ENCODE measurements around the gene ZCRB1. TPM values are rescaled to one million over a fixed set of nuclear protein-coding genes. Genes with fewer than 3 reads are reported as not detected.

ZCRB1 gene
- total RNA-seq, 1 donor from 2014 or later, result 15.0 TPM

- Histone ChIP-seq H3K4me3 (ENCODE audit: low read depth, low read length) (no peak overlapping the region), H3K27me3 (ENCODE audit: control insufficient read depth, insufficient read depth, low read length) (no peaks in the 10 kb centered on the region), H3K36me3 (ENCODE audit: control insufficient read depth, insufficient read depth, low read length) (no peaks in the 10 kb centered on the region)
- no peak for DNase-seq (ENCODE audit: low read depth)
- TF ChIP-seq, protein P1, sequence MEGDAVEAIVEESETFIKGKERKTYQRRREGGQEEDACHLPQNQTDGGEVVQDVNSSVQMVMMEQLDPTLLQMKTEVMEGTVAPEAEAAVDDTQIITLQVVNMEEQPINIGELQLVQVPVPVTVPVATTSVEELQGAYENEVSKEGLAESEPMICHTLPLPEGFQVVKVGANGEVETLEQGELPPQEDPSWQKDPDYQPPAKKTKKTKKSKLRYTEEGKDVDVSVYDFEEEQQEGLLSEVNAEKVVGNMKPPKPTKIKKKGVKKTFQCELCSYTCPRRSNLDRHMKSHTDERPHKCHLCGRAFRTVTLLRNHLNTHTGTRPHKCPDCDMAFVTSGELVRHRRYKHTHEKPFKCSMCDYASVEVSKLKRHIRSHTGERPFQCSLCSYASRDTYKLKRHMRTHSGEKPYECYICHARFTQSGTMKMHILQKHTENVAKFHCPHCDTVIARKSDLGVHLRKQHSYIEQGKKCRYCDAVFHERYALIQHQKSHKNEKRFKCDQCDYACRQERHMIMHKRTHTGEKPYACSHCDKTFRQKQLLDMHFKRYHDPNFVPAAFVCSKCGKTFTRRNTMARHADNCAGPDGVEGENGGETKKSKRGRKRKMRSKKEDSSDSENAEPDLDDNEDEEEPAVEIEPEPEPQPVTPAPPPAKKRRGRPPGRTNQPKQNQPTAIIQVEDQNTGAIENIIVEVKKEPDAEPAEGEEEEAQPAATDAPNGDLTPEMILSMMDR (IDR thresholded peaks at IDR 0.05; ENCODE audit: insufficient read depth, low read length, severe bottlenecking), result no peak
- no peak for FAIRE-seq
Measured at GRCh38 chr12:42286741-42287140, 39.2 kb downstream of the ZCRB1 start.

- FAIRE-seq, result no peak
- Histone ChIP-seq H3K27me3 (ENCODE audit: control insufficient read depth, insufficient read depth, low read length) (no peaks in the 10 kb centered on the region), H3K36me3 (ENCODE audit: control insufficient read depth, insufficient read depth, low read length) (no peaks in the 10 kb centered on the region), H3K4me3 (ENCODE audit: low read depth, low read length) (no peak overlapping the region)
- DNase-seq (ENCODE audit: low read depth), result no peak
- TF ChIP-seq, protein P1 (IDR thresholded peaks at IDR 0.05; ENCODE audit: insufficient read depth, low read length, severe bottlenecking), result no peak
Measured at GRCh38 chr12:42285431-42285830, 40.5 kb downstream of the ZCRB1 start.

GRCh38 chr12:42284876-42285275 is 41.0 kb downstream of the ZCRB1 start:
- peak; percentile 18 for DNase-seq (ENCODE audit: low read depth)
- Histone ChIP-seq H3K4me3 (ENCODE audit: low read depth, low read length) (no peak overlapping the region), H3K27me3 (ENCODE audit: control insufficient read depth, insufficient read depth, low read length) (no peaks in the 10 kb centered on the region), H3K36me3 (ENCODE audit: control insufficient read depth, insufficient read depth, low read length) (no peaks in the 10 kb centered on the region)
- FAIRE-seq, result no peak
- TF ChIP-seq, protein P1 (IDR thresholded peaks at IDR 0.05; ENCODE audit: insufficient read depth, low read length, severe bottlenecking), result no peak

DNA sequence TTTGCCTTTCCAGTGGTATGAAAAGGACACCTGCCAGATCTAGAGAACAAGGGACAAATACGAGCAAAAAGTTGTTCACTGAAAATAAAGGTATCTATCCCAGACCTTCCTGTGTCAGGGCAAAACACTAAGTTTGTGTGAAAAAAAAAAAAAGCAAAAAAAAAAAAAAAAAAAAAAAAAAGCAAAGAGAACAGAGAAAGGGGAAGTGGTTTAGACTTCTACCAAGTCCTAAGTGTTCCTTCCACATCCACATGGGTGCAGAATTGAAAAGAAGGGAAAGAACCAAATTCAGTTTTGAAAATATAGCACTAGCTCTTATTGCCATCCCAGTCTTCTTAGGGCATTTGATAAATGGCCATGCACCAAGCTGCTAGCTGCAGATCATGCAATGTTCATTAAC is 41.7 kb downstream of the ZCRB1 start:
- Histone ChIP-seq H3K27me3 (ENCODE audit: control insufficient read depth, insufficient read depth, low read length) (no peaks in the 10 kb centered on the region), H3K36me3 (ENCODE audit: control insufficient read depth, insufficient read depth, low read length) (no peaks in the 10 kb centered on the region), H3K4me3 (ENCODE audit: low read depth, low read length) (no peak overlapping the region)
- TF ChIP-seq, protein P1 (IDR thresholded peaks at IDR 0.05; ENCODE audit: insufficient read depth, low read length, severe bottlenecking), result no peak
- FAIRE-seq, result no peak
- DNase-seq (ENCODE audit: low read depth), result no peak

DNA sequence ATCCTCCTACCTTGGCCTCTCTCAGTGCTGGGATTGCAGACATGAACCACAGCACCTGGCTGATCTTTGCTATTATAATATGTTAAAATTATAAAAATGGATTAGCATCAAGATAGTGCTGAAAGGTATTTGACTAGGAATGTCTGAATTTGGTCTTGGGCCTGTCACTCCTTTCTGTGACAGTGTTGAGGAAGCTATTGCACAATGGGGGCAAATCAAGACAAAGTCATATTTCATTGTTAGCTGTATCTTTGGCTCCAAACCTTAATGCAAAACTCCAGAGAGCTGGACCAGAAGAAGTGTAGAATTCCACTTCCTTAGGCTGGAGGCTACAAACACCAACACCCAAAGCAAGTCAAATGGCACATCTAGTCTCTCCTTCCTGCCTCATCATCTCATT is 42.2 kb downstream of the ZCRB1 start:
- DNase-seq (ENCODE audit: low read depth) (no peak), FAIRE-seq (no peak)
- no peak overlapping the region for H3K4me3 ChIP-seq (ENCODE audit: low read depth, low read length)
- no peaks in the 10 kb centered on the region for H3K27me3 ChIP-seq (ENCODE audit: control insufficient read depth, insufficient read depth, low read length)
- TF ChIP-seq, protein P1 (IDR thresholded peaks at IDR 0.05; ENCODE audit: insufficient read depth, low read length, severe bottlenecking), result no peak
- no peaks in the 10 kb centered on the region for H3K36me3 ChIP-seq (ENCODE audit: control insufficient read depth, insufficient read depth, low read length)

DNA sequence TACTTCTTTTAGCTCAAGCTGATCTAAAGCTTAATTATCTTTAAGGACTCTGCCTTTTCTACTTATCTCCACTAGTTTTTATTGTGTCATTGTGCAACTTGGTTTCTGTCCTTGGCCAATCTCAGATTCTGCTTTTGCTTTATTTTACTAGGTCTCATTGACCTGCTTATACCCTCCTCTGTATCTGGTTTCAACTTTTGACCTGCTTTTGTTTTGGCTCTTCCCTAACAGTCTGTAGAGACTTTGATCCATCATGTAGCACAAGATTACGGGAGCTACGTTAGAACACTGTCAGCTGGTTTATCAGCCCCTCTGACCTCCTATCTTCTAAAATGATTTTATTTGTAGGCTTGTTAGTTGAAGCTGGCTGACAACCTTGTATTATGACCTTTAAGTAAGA is 43.6 kb downstream of the ZCRB1 start:
- H3K27me3 ChIP-seq (ENCODE audit: control insufficient read depth, insufficient read depth, low read length), result no peaks in the 10 kb centered on the region
- H3K36me3 ChIP-seq (ENCODE audit: control insufficient read depth, insufficient read depth, low read length), result no peaks in the 10 kb centered on the region
- FAIRE-seq (no peak), DNase-seq (ENCODE audit: low read depth) (no peak)
- TF ChIP-seq, protein P1 (IDR thresholded peaks at IDR 0.05; ENCODE audit: insufficient read depth, low read length, severe bottlenecking), result no peak
- no peak overlapping the region for H3K4me3 ChIP-seq (ENCODE audit: low read depth, low read length)
